Tibial nerve (tissue), 3 donors: ENCODE data around the gene TASOR2.

Experiments
- CTCF ChIP-seq, 5 experiments: fragments of 200-600 bp in 3 of 5; fragments of 450-650 bp in 2 of 5; sonication (generic) in 3 of 5; IDR thresholded peaks; one replicate each; pipeline ENCODE4 v1.5.1; 2016 to 2019; ENCODE audit warnings: antibody characterized with exemption in 5 of 5, mild to moderate bottlenecking in 3 of 5, moderate library complexity in 2 of 5
- POLR2A ChIP-seq, 2 donors: fragments of 450-650 bp; IDR thresholded peaks; one replicate each; pipeline ENCODE4 v1.6.1; 2017; ENCODE audit warnings: antibody characterized with exemption in 2 of 2, mild to moderate bottlenecking in 2 of 2, moderate library complexity in 2 of 2

- no peak for TF ChIP-seq POLR2A (IDR thresholded peaks at IDR 0.05)
- no peak for TF ChIP-seq CTCF (IDR thresholded peaks at IDR 0.05)
Measured at GRCh38 chr10:5679606-5680005, 5.0 kb upstream of the TASOR2 start.
